HEK293 (cell line): ENCODE data around the gene ASAP2.

Experiments
- CTCF ChIA-PET: fragments of 350-600 bp; formaldehyde crosslinking; extraction: SDS; loops from one replicate; lab custom pipeline; 2021; ENCODE audit warnings: antibody characterized with exemption; lab: Yijun Ruan, JAX
- POLR2A ChIA-PET: fragments of 300-600 bp; formaldehyde crosslinking; extraction: SDS; loops from one replicate; lab custom pipeline; 2020; ENCODE audit warnings: antibody characterized with exemption, inconsistent platforms; lab: Yijun Ruan, JAX
- H3K27ac ChIP-seq: fragments of 200-500 bp; sonication (Bioruptor generic); 2 replicates; pipeline ENCODE4 v1.5.1; 2014; ENCODE audit warnings: low read depth, low read length, control low read depth, inconsistent platforms; ENCODE audit errors: extremely low read depth
- H3K36me3 ChIP-seq, 2 experiments: fragments of 200-500 bp in 1 of 2; sonication (Bioruptor generic) in 1 of 2; 1 replicate in 1 of 2; 2 replicates in 1 of 2; pipeline ENCODE4 v1.5.1; 2014 to 2017; ENCODE audit warnings: inconsistent platforms in 2 of 2, low read length in 2 of 2; ENCODE audit not compliant: control insufficient read depth in 2 of 2, insufficient read depth in 1 of 2
- H3K4me1 ChIP-seq: fragments of 200-500 bp; sonication (Bioruptor generic); 2 replicates; pipeline ENCODE4 v1.5.1; 2014; ENCODE audit warnings: mild to moderate bottlenecking, low read length, inconsistent platforms; ENCODE audit not compliant: control insufficient read depth, insufficient read depth
- H3K4me3 ChIP-seq: 2 replicates; pipeline ENCODE4 v1.5.1; 2011; ENCODE audit warnings: low read depth, mild to moderate bottlenecking, control low read depth, low read length, moderate library complexity
- H3K9me3 ChIP-seq: fragments of 200-500 bp; sonication (Bioruptor generic); 2 replicates; pipeline ENCODE4 v1.5.1; 2014; ENCODE audit warnings: low read depth, low read length, inconsistent platforms; ENCODE audit not compliant: control insufficient read depth, insufficient read depth
- ELK4 ChIP-seq: IDR thresholded peaks from 2 replicates; pipeline ENCODE4 v1.6.1; 2011; ENCODE audit warnings: mild to moderate bottlenecking, low read depth, low read length, borderline replicate concordance
- FEZF1 ChIP-seq: fragments of 450-650 bp; formaldehyde crosslinking; IDR thresholded peaks from 2 replicates; pipeline ENCODE4 v1.5.1; 2016; ENCODE audit warnings: missing biosample characterization, missing genetic modification characterization
- GLIS1 ChIP-seq: fragments of 450-650 bp; formaldehyde crosslinking; IDR thresholded peaks from 2 replicates; pipeline ENCODE4 v1.5.1; 2016; ENCODE audit warnings: missing biosample characterization, missing genetic modification characterization
- HIC1 ChIP-seq: fragments of 450-650 bp; formaldehyde crosslinking; IDR thresholded peaks from 2 replicates; pipeline ENCODE4 v1.5.1; 2016; ENCODE audit warnings: missing biosample characterization, missing genetic modification characterization
- MYNN ChIP-seq: fragments of 450-650 bp; formaldehyde crosslinking; IDR thresholded peaks from 2 replicates; pipeline ENCODE4 v1.5.1; 2016; ENCODE audit warnings: missing biosample characterization, missing genetic modification characterization, borderline replicate concordance
- SCRT1 ChIP-seq: fragments of 450-650 bp; formaldehyde crosslinking; IDR thresholded peaks from 2 replicates; pipeline ENCODE4 v1.5.1; 2016; ENCODE audit warnings: missing biosample characterization, missing genetic modification characterization, borderline replicate concordance
- SETDB1 ChIP-seq: IDR thresholded peaks from one replicate; pipeline ENCODE4 v1.6.1; 2017; ENCODE audit warnings: mild to moderate bottlenecking, low read length, moderate library complexity, mixed read lengths; ENCODE audit not compliant: insufficient read length
- SP3 ChIP-seq: fragments of 450-650 bp; formaldehyde crosslinking; IDR thresholded peaks from 2 replicates; pipeline ENCODE4 v1.5.1; 2016; ENCODE audit warnings: missing biosample characterization, missing genetic modification characterization
- ZFP3 ChIP-seq: fragments of 450-650 bp; formaldehyde crosslinking; IDR thresholded peaks from 2 replicates; pipeline ENCODE4 v1.5.1; 2016; ENCODE audit warnings: low read depth, missing biosample characterization, missing genetic modification characterization
- ZNF146 ChIP-seq: fragments of 450-650 bp; formaldehyde crosslinking; IDR thresholded peaks from 2 replicates; pipeline ENCODE4 v1.5.1; 2016; ENCODE audit warnings: missing biosample characterization, missing genetic modification characterization
- ZNF157 ChIP-seq: fragments of 450-650 bp; formaldehyde crosslinking; IDR thresholded peaks from 2 replicates; pipeline ENCODE4 v1.5.1; 2016; ENCODE audit warnings: missing biosample characterization, missing genetic modification characterization
- ZNF16 ChIP-seq: fragments of 450-650 bp; formaldehyde crosslinking; IDR thresholded peaks from 2 replicates; pipeline ENCODE4 v1.5.1; 2016; ENCODE audit warnings: low read depth, missing biosample characterization, missing genetic modification characterization
- ZNF211 ChIP-seq: fragments of 450-650 bp; formaldehyde crosslinking; IDR thresholded peaks from 2 replicates; pipeline ENCODE4 v1.5.1; 2016; ENCODE audit warnings: low read depth, missing biosample characterization, missing genetic modification characterization
- ZNF23 ChIP-seq: fragments of 450-650 bp; formaldehyde crosslinking; IDR thresholded peaks from 2 replicates; pipeline ENCODE4 v1.5.1; 2016; ENCODE audit warnings: missing biosample characterization, missing genetic modification characterization, borderline replicate concordance
- ZNF24 ChIP-seq: fragments of 450-650 bp; formaldehyde crosslinking; IDR thresholded peaks from 2 replicates; pipeline ENCODE4 v1.5.1; 2016; ENCODE audit warnings: missing biosample characterization, missing genetic modification characterization
- ZNF274 ChIP-seq, 2 experiments: fragments of 200-500 bp in 1 of 2; fragments of 450-650 bp in 1 of 2; sonication (Bioruptor generic) in 1 of 2; formaldehyde crosslinking in 1 of 2; IDR thresholded peaks; 2 replicates each; pipeline versions ENCODE4 v1.5.1 to v1.6.1; 2014 to 2016; ENCODE audit warnings: borderline replicate concordance in 1 of 2, inconsistent platforms in 1 of 2, low read length in 1 of 2, missing biosample characterization in 1 of 2, missing genetic modification characterization in 1 of 2
- ZNF292 ChIP-seq: fragments of 450-650 bp; formaldehyde crosslinking; IDR thresholded peaks from 2 replicates; pipeline ENCODE4 v1.5.1; 2016; ENCODE audit warnings: low read depth, missing biosample characterization, missing genetic modification characterization, borderline replicate concordance
- ZNF433 ChIP-seq: fragments of 450-650 bp; formaldehyde crosslinking; IDR thresholded peaks from 2 replicates; pipeline ENCODE4 v1.5.1; 2016; ENCODE audit warnings: missing biosample characterization, missing genetic modification characterization, low read depth
- ZNF48 ChIP-seq: fragments of 450-650 bp; formaldehyde crosslinking; IDR thresholded peaks from 2 replicates; pipeline ENCODE4 v1.5.1; 2016; ENCODE audit warnings: missing biosample characterization, missing genetic modification characterization
- ZNF488 ChIP-seq: fragments of 450-650 bp; formaldehyde crosslinking; IDR thresholded peaks from 2 replicates; pipeline ENCODE4 v1.5.1; 2016; ENCODE audit warnings: missing biosample characterization, missing genetic modification characterization
- ZNF548 ChIP-seq: fragments of 450-650 bp; formaldehyde crosslinking; IDR thresholded peaks from 2 replicates; pipeline ENCODE4 v1.5.1; 2016; ENCODE audit warnings: missing biosample characterization, missing genetic modification characterization
- ZNF558 ChIP-seq: fragments of 450-650 bp; formaldehyde crosslinking; IDR thresholded peaks from 2 replicates; pipeline ENCODE4 v1.5.1; 2016; ENCODE audit warnings: missing biosample characterization, missing genetic modification characterization
- ZNF560 ChIP-seq: fragments of 450-650 bp; formaldehyde crosslinking; IDR thresholded peaks from 2 replicates; pipeline ENCODE4 v1.5.1; 2017; ENCODE audit warnings: missing biosample characterization, missing genetic modification characterization, borderline replicate concordance
- ZNF704 ChIP-seq: fragments of 450-650 bp; formaldehyde crosslinking; IDR thresholded peaks from 2 replicates; pipeline ENCODE4 v1.5.1; 2016; ENCODE audit warnings: missing biosample characterization, missing genetic modification characterization
- ZSCAN16 ChIP-seq: fragments of 450-650 bp; formaldehyde crosslinking; IDR thresholded peaks from 2 replicates; pipeline ENCODE4 v1.5.1; 2016; ENCODE audit warnings: missing biosample characterization, missing genetic modification characterization

ASAP2 gene

GRCh38 chr2:9335322-9335832 lies 128.8 kb downstream of the ASAP2 start:
- no peaks in the 10 kb centered on the region for H3K9me3 ChIP-seq
- H3K4me1 ChIP-seq = peaks cover 11% of the 10 kb centered on the region
- no peak overlapping the region for H3K27ac ChIP-seq
- TF ChIP-seq ZNF16 = no peak
- TF ChIP-seq GLIS1 (tag by site-specific recombination) = no peak
- TF ChIP-seq ZNF157 (tag by site-specific recombination) = no peak
- TF ChIP-seq ZSCAN16 (tag by site-specific recombination) = no peak
- TF ChIP-seq ZNF560 = no peak
- TF ChIP-seq ZFP3 (tag by site-specific recombination) = no peak
- no peak for TF ChIP-seq MYNN (tag by site-specific recombination)
- TF ChIP-seq ZNF704 = no peak
- no peak for TF ChIP-seq SP3 (tag by site-specific recombination)
- no peak for TF ChIP-seq ZNF274 (IDR thresholded peaks at IDR 0.05; ENCODE audit: low read length)
- no peak for TF ChIP-seq ZNF274 (tag by site-specific recombination; IDR thresholded peaks at IDR 0.05; ENCODE audit: borderline replicate concordance)
- TF ChIP-seq HIC1 (tag by site-specific recombination) = no peak
- no peak for TF ChIP-seq ZNF558 (tag by site-specific recombination)
- no peak for TF ChIP-seq ZNF211 (tag by site-specific recombination)
- no peak for TF ChIP-seq ELK4
- no peak overlapping the region for H3K4me3 ChIP-seq
- H3K36me3 ChIP-seq = peaks cover 0 to 15% of the 10 kb centered on the region in 2 experiments; a peak in 1 of 3 replicates
- CTCF ChIA-PET = interaction anchor here (1.0 to 2.9 kb wide), 3 partner anchors 15 to 462 kb away, joined by 3 to 20 read pairs (median 10); no protein-coding TSS in a partner anchor
- POLR2A ChIA-PET = no interaction called here

GRCh38 chr2:9336241-9336575 lies 129.6 kb downstream of the ASAP2 start:
- TF ChIP-seq ZNF433 = no peak
- TF ChIP-seq ZNF24 (tag by site-specific recombination) = no peak
- TF ChIP-seq ZNF23 (tag by site-specific recombination) = no peak
- TF ChIP-seq MYNN (tag by site-specific recombination) = no peak
- TF ChIP-seq ZNF292 (tag by site-specific recombination) = no peak
- TF ChIP-seq FEZF1 (tag by site-specific recombination) = no peak
- TF ChIP-seq ZNF488 (tag by site-specific recombination) = no peak
- no peak for TF ChIP-seq SCRT1
- no peak for TF ChIP-seq SETDB1
- TF ChIP-seq ZNF548 (tag by site-specific recombination) = no peak
- TF ChIP-seq ZNF48 (tag by site-specific recombination) = no peak
- no peak for TF ChIP-seq ZNF146
- H3K4me3 ChIP-seq = no peak overlapping the region
- H3K27ac ChIP-seq = peak overlapping the region; percentile 81
- POLR2A ChIA-PET = interaction anchor here (0.7 kb wide), 1 partner anchor 87 kb away, joined by 3 read pairs; the partner anchor contains the start of genes CPSF3 and ITGB1BP1
- no peaks in the 10 kb centered on the region for H3K9me3 ChIP-seq
- H3K36me3 ChIP-seq = peaks cover 0 to 15% of the 10 kb centered on the region in 2 experiments; a peak in 1 of 3 replicates
- peaks cover 11% of the 10 kb centered on the region for H3K4me1 ChIP-seq
- CTCF ChIA-PET = no interaction called here
